Middle frontal gyrus (tissue), 1 donor: Measurements from ENCODE around the gene SBK3.
"Not testable (repeated sequence)": the region's sequence is repeated elsewhere in the genome, so short reads cannot be mapped to it uniquely, and the experiment has no call there.

ENCODE experiments used
- DNase-seq: peaks from one replicate; pipeline ENCODE4 v3.0.0-alpha.2; 2015; ENCODE audit warnings: low spot score; ENCODE audit errors: extremely low spot score

Gene SBK3

GRCh38 chr19:55545443-55545842 lies at the start of gene SBK3:
TSS of gene SBK3 (minus strand) at chr19:55545543. CDS start at chr19:55545543, 0 bp downstream.
- DNase-seq: no peak

GRCh38 chr19:55593096-55593772 lies 47.9 kb upstream of the SBK3 start:
- no peak for DNase-seq

GRCh38 chr19:55592391-55593090 lies 47.2 kb upstream of the SBK3 start:
- DNase-seq: no peak

GRCh38 chr19:55591555-55591954 lies 46.2 kb upstream of the SBK3 start:
- DNase-seq: no peak

GRCh38 chr19:55590617-55591016 lies 45.3 kb upstream of the SBK3 start:
- no peak for DNase-seq

- no peak for DNase-seq
Measured at GRCh38 chr19:55590109-55590508, 44.8 kb upstream of the SBK3 start.

GRCh38 chr19:55588738-55589137 lies 43.4 kb upstream of the SBK3 start:
- DNase-seq: no peak

- DNase-seq: peak; percentile 58
Measured at GRCh38 chr19:55586976-55587668, 41.8 kb upstream of the SBK3 start.

GRCh38 chr19:55585658-55586339 lies 40.5 kb upstream of the SBK3 start:
- peak; percentile 27 for DNase-seq

GRCh38 chr19:55584871-55585270 lies 39.5 kb upstream of the SBK3 start:
- DNase-seq: no peak

GRCh38 chr19:55583897-55584296 lies 38.6 kb upstream of the SBK3 start:
- not testable (repeated sequence) for DNase-seq

GRCh38 chr19:55582284-55582683 lies 36.9 kb upstream of the SBK3 start:
- not testable (repeated sequence) for DNase-seq

- no peak for DNase-seq
Measured at GRCh38 chr19:55581823-55582223, 36.5 kb upstream of the SBK3 start.

- no peak for DNase-seq
Measured at GRCh38 chr19:55581145-55581822, 35.9 kb upstream of the SBK3 start.

- peak; percentile 63 for DNase-seq
Measured at GRCh38 chr19:55580628-55581144, 35.3 kb upstream of the SBK3 start, which contains the start of gene ZNF579. TSS of gene ZNF579 (minus strand) at chr19:55580848. CDS start at chr19:55579639, 1,209 bp downstream.

- no peak for DNase-seq
Measured at GRCh38 chr19:55579766-55580621, 34.7 kb upstream of the SBK3 start.

GRCh38 chr19:55578761-55579747 lies 33.7 kb upstream of the SBK3 start:
- no peak for DNase-seq

- no peak for DNase-seq
Measured at GRCh38 chr19:55578031-55578760, 32.9 kb upstream of the SBK3 start.
